Measurements from ENCODE around the gene AJM1. TPM values are rescaled to one million over a fixed set of nuclear protein-coding genes. Genes with fewer than 3 reads are reported as not detected.
A peak's percentile ranks its signal among the peaks of the same experiment; 100 is the strongest.

Gene AJM1
- total RNA-seq, 1 donor from 2014 or later, result 7.4 TPM

DNA sequence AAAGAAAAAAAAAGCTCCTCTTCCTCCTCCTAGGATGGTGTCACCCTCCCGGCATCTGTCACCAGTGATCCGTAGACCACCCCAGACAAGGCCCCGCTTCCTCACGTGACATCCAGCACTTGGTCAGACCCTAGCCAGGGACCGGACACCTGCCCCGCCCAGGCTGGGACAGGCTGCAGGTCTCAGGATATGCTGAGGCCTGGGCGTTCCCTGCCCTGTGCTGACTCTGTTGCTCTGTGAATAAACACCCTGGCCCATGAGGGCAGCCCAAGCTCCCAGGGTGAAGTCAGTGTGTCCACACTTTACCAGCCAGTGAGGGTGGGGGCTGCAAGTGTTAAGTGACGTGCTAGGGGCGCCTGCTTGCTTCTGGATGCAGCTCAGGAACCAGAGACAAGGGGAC, 18.3 kb downstream of the AJM1 start:
- TF ChIP-seq, protein P1, sequence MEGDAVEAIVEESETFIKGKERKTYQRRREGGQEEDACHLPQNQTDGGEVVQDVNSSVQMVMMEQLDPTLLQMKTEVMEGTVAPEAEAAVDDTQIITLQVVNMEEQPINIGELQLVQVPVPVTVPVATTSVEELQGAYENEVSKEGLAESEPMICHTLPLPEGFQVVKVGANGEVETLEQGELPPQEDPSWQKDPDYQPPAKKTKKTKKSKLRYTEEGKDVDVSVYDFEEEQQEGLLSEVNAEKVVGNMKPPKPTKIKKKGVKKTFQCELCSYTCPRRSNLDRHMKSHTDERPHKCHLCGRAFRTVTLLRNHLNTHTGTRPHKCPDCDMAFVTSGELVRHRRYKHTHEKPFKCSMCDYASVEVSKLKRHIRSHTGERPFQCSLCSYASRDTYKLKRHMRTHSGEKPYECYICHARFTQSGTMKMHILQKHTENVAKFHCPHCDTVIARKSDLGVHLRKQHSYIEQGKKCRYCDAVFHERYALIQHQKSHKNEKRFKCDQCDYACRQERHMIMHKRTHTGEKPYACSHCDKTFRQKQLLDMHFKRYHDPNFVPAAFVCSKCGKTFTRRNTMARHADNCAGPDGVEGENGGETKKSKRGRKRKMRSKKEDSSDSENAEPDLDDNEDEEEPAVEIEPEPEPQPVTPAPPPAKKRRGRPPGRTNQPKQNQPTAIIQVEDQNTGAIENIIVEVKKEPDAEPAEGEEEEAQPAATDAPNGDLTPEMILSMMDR (IDR thresholded peaks at IDR 0.05), result no peak
- no peaks in the 10 kb centered on the region for H3K9me3 Mint-ChIP-seq (ENCODE audit: low read depth)
- H3K4me3 Mint-ChIP-seq (ENCODE audit: unreplicated experiment), result no peak overlapping the region
- H3K27ac Mint-ChIP-seq (ENCODE audit: unreplicated experiment), result peak overlapping the region; percentile 49
- H3K36me3 Mint-ChIP-seq (ENCODE audit: low read depth), result peaks cover 6% of the 10 kb centered on the region
- H3K27me3 Mint-ChIP-seq (ENCODE audit: low read depth), result no peaks in the 10 kb centered on the region
- peaks cover 14% of the 10 kb centered on the region for H3K4me1 Mint-ChIP-seq (ENCODE audit: low read depth)
- DNase-seq (ENCODE audit: low spot score), result no peak

DNA sequence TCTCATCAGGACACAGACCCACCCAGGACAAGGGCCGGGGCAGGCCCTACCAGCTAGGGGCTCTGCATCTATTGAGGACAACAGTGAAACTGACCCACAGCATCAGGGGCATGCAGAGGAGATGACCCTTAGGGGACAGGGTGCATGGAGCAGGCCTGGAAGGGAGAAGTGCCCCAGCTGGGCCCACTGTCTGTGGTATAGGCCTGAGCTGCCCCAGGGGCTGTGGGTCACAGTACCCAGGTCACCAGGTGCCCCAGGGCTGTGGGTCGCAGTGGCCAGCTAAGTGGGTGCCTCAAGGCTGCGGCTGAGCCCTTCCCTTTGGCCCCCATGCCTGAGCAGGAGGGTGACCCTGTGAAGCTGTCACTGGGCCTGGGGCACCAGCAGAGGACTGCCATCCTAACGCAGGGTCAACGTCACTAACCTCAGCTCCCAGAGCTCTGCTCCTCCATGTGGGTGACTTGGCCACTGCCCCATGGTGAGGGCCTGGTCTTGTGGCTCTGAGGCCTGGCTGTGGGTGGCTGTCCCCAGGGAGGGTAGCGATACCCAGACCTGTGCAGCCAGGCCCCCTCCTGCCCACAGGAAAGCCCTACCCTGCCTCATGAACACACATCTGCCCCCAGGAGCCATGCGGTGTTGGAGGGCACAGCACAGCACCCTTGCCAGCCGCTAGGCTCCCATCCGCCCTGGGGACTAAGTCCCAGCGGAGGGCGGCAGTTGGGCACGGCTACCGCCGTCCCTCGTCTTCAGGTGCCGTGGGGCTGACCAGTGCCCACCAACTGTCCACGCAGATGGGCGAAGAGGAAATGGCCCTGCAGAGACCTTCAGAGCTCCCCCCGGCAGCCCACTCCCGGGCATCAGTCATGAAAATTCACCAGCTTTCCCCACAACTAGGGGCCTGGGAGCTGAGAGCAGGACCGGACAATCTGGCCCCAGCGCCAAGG, 18.9 kb downstream of the AJM1 start:
- DNase-seq (ENCODE audit: low spot score), result no peak
- Mint-ChIP-seq H3K4me1 (ENCODE audit: low read depth) (peaks cover 14% of the 10 kb centered on the region), H3K9me3 (ENCODE audit: low read depth) (no peaks in the 10 kb centered on the region), H3K27ac (ENCODE audit: unreplicated experiment) (no peak overlapping the region), H3K27me3 (ENCODE audit: low read depth) (no peaks in the 10 kb centered on the region), H3K4me3 (ENCODE audit: unreplicated experiment) (no peak overlapping the region), H3K36me3 (ENCODE audit: low read depth) (peaks cover 6% of the 10 kb centered on the region)
- TF ChIP-seq, protein P1 (IDR thresholded peaks at IDR 0.05), result no peak

GRCh38 chr9:136861874-136862457, 19.7 kb downstream of the AJM1 start:
- Mint-ChIP-seq H3K27ac (ENCODE audit: unreplicated experiment) (no peak overlapping the region), H3K27me3 (ENCODE audit: low read depth) (no peaks in the 10 kb centered on the region), H3K4me1 (ENCODE audit: low read depth) (peaks cover 14% of the 10 kb centered on the region), H3K36me3 (ENCODE audit: low read depth) (peaks cover 6% of the 10 kb centered on the region), H3K9me3 (ENCODE audit: low read depth) (no peaks in the 10 kb centered on the region), H3K4me3 (ENCODE audit: unreplicated experiment) (no peak overlapping the region)
- no peak for DNase-seq (ENCODE audit: low spot score)
- TF ChIP-seq, protein P1 (IDR thresholded peaks at IDR 0.05), result no peak

DNA sequence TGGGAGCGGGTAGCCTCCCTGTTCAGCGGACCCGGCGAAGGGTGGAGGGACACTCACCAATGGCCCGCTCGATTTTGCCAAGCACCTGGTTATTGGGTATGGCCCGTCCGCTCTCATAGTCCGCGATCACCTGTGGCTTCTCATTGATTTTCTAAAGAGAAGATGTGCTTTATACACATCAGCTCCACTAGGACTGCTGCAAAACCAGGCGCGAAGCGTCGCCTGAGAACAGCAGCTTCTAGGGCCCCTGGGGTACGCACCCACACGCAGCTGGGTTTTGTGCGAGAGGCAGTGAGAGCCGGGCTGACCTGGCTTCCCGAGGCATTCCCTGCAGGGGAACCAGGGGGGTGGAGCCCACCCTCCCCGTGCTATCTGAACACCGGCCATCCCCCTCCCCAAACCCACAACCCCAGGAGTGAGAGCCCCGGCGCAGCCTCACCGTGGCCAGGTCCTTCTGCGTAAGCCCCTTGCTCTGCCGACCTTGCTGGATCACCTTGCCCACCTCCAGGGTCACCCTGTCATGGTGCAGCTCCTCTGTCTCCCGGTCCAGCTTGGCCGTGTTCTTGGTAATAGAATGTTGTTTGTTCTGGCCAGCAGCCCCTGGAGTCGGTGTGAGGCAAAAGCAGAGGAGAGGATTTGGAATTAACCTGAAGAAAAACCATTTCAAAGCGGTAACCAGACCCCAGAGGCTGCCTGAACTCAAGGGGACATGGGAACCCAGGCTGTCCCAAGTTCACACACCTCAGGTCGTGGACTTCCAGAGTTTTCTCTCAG, 20.8 kb downstream of the AJM1 start:
- no peak overlapping the region for H3K4me3 Mint-ChIP-seq (ENCODE audit: unreplicated experiment)
- H3K9me3 Mint-ChIP-seq (ENCODE audit: low read depth), result no peaks in the 10 kb centered on the region
- peaks cover 6% of the 10 kb centered on the region for H3K36me3 Mint-ChIP-seq (ENCODE audit: low read depth)
- no peak overlapping the region for H3K27ac Mint-ChIP-seq (ENCODE audit: unreplicated experiment)
- peaks cover 14% of the 10 kb centered on the region for H3K4me1 Mint-ChIP-seq (ENCODE audit: low read depth)
- no peak for DNase-seq (ENCODE audit: low spot score)
- TF ChIP-seq, protein P1 (IDR thresholded peaks at IDR 0.05), result no peak
- no peaks in the 10 kb centered on the region for H3K27me3 Mint-ChIP-seq (ENCODE audit: low read depth)
